ENCODE data around the gene SDK2.
"Not testable (repeated sequence)": the region's sequence is repeated elsewhere in the genome, so short reads cannot be mapped to it uniquely, and the experiment has no call there.

Gene SDK2

DNA sequence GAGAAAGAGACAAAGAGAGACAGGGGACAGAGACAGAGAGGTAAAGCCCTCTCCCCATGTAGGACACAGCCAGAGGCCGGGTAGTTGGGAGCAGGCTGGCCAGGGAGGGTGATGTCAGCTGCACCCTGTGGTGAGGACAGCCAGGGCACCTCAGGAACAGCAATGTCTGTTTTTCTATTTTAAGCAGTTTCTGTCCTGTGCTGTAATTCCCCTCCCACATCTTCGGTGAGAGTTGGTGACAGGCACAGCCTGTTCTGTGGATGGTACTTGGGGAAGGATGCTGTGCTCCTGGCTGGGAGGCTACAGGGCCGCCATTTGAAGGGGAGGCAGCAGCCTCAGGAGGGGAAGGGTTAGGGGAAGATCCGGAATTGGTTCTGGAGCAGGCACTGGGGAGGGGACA, 163.5 kb downstream of the SDK2 start:
- no peak for DNase-seq (ENCODE audit: low spot score)

DNA sequence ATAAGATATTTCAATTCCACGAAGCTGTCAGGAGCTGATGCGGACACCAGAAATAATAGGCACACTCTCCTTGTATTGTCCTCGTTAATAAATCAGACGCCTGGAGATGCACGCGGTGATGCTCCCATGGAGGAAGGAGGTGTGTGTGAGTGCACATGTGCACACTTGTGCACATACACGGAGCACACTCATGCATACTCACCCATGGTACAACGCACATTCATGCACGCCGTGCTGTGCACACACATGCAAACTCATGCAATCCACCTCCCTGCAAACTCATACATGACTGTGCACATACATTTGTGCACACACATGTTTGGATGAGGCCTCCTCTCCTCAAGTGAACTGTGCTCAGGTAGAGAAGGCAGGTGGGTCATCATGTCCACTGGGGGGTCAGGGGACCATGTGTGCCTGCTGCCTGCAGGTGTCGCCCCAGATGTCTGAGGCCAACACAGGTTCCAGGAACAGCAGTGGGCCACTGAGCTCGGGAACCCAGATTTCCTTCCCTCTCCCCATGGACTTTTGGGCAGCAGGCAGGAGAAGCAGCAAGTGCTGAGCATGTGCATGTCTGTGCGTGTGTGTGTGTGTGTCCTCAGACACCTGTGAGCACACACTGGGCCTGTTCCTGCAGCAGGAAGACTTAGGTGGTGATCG, 165.3 kb downstream of the SDK2 start:
- no peak for DNase-seq (ENCODE audit: low spot score)

DNA sequence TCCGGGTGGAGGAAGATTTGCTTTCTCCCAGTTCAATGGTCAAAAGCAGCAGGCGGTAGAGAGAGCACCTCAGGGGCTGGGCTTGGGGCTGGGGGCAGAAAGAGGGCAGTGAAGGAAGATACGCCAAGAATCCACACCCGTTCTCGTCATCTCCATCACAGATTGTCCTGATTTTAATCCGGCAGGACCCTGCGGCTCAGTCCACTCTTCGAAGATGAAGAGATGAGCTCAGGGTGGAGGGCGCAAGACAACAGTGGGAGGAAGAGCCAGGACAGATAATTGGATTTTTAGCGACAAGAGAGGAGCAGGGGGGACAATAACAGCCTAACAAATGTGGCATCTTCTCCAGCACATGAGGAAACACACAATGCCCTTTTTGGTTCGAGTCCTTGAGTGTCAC, 165.9 kb downstream of the SDK2 start:
- no peak for DNase-seq (ENCODE audit: low spot score)

DNA sequence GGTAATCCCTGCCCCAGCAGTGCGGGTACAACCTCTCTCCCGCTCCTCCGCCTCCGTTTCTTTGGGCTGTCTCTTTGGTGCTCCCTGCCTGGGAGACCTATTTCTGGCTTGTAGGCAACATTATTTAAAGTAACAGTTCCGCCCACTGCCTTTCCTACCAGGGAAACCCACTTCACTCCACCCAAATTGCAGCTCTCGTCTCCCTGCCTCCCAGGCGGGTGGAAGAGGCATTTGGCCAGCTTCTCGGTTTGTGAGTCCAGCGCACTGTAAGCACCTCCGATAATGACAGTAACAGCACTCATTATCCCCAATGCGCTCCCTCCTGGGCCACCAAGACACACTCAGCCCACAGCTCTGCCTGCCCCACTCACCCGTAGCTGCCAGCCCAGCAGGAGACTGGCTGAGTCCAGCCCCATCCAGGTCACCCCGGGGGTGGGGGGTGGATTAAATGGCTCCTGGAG, 167.3 kb downstream of the SDK2 start:
- no peak for DNase-seq (ENCODE audit: low spot score)

DNA sequence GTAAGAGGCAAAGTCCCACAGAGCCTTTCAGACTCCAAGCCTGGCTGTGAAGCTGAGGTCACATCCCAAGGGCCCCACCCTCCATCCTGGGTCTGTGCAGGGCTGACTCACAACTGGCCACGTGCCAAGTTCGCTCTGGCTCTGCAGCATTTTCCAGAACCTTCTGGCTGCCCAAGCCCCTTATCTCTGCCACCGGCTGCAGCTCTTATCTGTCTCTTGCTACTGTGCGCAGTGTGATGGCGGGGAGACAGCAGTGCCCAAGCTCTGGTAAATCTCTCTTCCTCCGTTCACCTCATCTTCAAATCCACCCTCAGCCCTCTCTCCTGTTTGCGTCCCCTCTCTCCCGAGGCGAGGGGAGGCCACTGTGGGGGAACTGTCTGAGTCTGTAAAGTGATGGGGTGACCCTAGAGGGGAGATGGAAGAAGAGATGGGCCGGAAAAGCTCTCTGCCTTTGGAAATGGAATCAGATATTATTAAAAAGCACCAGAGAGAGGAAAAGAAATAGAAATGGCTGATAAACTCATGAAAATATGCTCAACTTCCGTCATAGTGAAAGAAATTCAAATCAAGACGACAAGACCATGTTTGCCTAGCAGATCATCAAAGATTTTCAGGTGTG, 169.8 kb downstream of the SDK2 start:
- DNase-seq (ENCODE audit: low spot score): no peak

- not testable (repeated sequence) for DNase-seq (ENCODE audit: low spot score)
These were observed 171.5 kb downstream of the SDK2 start for GRCh38 chr17:73472715-73473114.

DNA sequence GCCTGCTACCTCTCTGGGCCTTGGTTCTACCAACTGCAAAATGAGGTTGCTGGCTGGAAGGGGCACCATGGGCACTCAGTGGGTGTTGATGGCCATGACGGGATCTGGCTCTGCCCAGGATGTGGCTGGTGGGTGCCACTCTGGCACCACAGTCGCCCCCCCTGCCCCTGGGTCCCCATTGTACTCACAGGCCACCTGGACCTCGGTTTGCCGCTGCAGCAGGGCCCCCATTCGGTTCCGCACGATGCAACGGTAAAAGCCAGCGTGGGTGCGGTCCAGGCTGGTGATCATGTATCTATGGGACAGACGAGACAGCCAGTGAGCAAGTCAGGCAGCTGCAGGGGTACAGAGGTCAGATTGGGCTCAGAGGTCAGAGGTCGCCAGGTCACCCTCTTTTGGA, 172.3 kb downstream of the SDK2 start:
- DNase-seq (ENCODE audit: low spot score): no peak

- no peak for DNase-seq (ENCODE audit: low spot score)
These were observed 173.9 kb downstream of the SDK2 start for GRCh38 chr17:73470316-73470826.

- DNase-seq (ENCODE audit: low spot score): no peak
These were observed 174.9 kb downstream of the SDK2 start for GRCh38 chr17:73469311-73469710.

DNA sequence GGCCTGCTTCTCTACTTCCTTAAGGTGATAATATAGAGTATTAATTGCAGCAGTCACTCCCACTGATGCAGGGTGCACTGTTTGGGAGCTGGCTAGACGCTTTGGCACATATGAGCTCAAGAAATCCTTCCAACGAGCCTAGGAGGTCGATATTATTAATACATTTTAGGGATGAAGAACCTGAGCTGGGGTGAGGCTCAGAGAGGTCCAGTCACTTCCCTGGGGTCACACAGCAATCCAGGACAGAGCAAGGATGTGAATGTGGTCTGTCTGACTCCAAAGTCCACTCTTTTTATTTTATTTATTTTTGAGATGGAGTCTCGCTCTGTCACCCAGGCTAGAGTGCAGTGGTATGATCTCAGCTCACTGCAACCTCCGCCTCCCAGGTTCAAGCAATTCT, 176.0 kb downstream of the SDK2 start:
- DNase-seq (ENCODE audit: low spot score): no peak

DNA sequence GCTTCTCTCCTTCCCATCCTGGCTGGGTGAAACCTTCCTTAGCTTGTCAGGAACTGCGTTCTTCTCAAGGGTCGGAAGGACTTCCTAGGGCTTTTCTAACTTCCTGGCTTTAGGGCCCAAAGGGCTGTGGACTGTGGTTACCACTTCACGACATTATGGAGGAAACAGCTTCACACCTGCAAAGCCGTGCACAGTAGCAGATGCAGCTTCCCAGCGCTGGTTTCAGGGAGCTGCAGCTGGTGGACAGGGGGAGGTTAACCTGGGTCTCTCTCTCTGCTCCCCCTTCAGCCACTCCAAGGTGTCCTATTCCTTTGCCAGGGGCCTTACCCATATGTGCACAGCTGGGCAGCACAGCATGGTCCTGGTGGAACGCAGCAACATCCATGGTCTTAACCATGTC, 176.6 kb downstream of the SDK2 start:
- no peak for DNase-seq (ENCODE audit: low spot score)

DNA sequence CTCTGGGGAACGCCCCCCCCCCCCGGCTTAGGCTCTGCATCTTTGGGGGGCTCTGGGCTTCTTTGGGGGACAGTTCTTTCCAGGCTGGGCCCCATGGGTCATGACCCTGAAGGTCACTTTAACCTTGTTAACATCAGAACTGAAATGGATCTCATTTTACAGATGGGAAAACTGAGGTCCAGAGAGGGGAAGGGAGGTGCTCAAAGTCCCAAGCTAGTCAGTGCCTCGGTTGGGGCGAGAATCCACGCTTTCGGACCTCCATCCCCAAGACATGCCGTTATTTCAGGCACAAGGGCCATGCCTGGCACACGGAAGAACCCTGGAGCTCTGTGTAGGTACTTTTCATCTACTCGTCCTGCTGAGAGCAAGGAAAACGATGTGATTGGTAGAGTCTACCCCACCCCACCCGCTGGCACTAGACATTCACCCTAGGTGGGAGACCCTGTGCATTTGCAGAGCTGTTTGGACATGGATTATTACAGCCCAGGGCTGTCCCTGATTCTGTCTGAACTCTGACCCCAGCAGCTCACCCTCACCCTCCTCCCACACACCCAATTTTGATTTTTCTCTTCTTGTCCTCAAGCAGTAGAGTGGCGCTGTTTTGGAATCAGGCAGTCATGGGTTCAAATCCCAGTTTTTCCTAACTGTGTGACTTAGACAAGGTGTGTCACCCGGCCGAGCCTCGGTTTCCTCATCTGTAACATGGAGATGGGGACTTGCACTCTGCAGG, 177.4 kb downstream of the SDK2 start:
- DNase-seq (ENCODE audit: low spot score): no peak

DNA sequence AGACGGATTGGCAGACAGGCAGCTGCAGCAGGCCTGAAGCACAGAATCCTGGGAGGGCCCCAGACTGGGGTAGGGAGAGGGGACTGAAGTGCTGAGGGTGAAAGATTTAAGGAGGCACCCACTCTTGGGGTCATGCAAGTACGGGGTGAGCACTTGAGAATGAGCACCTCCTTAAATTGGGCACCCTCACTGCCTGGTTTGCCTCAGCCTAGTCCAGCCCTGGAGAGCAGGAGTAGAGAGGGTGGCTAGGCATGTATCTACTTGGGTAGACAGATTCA, 178.4 kb downstream of the SDK2 start:
- no peak for DNase-seq (ENCODE audit: low spot score)

DNA sequence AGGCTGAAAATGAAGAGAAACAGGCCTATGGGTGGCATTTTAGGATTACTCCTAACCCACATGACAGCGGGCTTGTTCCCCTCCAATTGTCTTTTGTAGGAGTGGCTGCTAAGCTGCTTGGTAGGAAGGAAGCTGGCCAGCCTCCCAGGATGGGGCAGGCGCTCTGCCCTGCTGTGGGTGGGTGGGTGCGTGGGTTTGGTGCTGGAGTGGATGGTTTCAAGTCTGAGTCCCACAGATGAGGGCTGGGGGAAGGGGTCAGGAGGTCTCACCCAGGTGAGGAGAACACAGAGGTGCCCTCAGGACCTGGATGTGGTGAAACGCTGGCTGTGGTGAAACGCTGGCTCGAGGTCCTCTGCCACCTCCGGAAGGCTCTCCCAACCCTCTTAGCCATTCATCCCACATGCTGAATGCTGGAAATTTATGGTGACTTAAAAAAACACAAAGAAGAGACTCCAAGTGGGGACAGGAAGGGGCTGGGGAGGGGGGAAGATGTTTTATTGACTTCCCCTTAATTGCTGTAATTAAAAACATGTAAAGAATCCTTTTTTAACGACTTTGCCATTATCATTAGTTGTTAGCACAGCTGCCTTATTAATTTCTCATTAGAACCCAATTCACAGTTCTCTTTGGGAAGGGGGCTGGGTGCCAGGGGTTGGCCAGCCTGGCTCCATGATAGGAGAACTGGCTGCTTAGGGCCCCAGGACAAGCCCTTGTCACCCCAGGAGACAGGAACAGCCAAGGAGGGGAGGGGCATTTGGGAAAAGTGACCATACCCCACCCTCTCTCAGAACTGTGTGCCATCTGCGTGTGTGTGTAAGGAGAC, 178.9 kb downstream of the SDK2 start:
- DNase-seq (ENCODE audit: low spot score): no peak

- DNase-seq (ENCODE audit: low spot score): no peak
These were observed 179.8 kb downstream of the SDK2 start for GRCh38 chr17:73464447-73464846.

- no peak for DNase-seq (ENCODE audit: low spot score)
These were observed 180.4 kb downstream of the SDK2 start for GRCh38 chr17:73463821-73464220.

DNA sequence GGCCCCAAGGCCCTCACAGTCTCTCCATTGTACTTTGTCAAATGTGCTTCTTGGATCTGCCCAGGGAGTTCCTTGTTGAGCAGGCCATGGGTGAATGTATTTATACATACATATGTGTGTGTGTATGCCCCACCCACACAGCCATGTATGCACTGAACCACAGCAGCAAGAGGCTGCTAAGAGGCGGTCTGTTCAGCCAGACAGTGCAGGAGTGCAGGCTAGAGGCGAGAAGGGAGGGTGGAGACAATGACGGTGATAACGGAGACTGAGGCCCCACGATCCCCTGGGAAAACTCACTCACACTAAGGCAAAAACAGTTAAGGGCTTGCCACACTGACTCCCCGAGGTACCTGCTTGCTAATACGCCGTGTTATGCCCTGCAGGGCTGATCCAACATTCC, 181.4 kb downstream of the SDK2 start:
- DNase-seq (ENCODE audit: low spot score): no peak

DNA sequence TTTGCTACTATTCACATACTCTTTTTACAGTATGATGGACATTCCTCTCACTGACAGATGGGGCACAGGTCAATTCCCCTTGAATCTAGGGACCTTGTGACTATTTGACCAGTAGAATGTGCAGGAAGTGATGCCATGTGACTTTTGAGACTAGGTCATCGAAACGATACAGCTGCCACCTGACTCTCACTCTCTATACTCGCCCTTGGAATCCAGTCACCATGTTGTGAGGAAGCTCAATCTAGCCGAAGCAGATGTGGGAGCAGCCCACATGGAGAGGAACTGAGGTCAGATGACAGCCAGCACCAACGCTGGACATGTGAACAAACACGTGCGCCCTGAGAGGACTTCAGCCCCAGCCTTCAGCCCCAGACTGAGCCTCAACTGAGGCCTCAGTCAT, 184.3 kb downstream of the SDK2 start:
- no peak for DNase-seq (ENCODE audit: low spot score)

DNA sequence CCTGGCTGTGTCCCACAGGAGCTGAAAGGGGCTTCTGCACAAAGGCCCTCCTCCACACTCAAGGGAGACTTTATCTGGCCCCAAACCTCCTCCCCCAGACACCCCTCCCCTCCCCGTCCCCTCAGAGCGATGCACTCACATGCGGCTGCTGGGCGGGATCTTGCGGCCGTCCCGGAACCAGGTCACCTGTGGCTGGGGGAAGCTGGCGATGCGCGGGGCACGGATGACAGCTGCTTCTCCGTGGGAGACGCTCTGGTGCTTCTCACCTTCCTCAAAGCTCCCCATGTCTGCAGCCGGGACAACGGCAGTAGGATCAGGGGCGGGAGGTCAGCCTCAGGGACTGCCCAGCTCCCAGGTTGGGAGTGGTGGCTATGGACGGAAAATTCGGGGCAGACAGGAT, 188.5 kb downstream of the SDK2 start:
- no peak for DNase-seq (ENCODE audit: low spot score)

GRCh38 chr17:73455050-73455687, 189.1 kb downstream of the SDK2 start:
- DNase-seq (ENCODE audit: low spot score): no peak

DNA sequence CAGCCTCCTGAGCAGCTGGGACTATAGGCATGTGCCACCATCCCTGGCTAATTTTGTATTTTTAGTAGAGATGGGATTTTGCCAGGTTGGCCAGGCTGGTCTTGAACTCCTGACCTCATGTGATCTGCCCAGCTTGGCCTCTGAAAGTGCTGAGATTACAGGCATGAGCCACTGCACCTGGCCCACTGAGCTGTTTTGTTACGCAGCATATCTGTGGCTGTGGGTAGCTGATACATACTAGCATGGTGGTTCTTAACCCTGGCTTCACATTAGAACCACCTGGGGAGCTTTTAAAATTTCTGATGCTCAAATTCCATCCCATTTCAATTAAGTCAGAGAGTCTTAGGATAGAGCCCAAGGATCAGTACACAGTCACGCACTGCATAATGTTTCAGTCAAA, 190.8 kb downstream of the SDK2 start:
- DNase-seq (ENCODE audit: low spot score): not testable (repeated sequence)

DNA sequence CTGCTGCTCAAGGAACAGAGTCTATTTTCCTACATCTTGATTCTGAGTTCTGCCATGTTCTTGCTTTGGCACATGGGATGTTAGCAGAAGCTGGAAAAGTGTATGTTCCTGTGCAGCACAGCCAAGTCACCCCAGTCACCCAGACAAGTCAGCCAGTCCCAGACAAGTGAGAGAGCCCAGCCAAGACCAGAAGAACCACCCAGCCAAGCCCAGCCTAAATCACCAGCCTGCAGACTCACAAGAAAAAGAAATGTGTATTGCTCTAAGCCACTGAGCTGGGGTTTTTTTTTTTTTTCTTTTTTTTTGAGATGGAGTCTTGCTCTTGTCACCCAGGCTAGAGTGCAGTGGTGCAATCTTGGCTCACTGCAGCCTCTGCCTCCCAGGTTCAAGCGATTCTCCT, 191.2 kb downstream of the SDK2 start:
- no peak for DNase-seq (ENCODE audit: low spot score)
